ENCODE results near the gene ARHGEF16.

DNA sequence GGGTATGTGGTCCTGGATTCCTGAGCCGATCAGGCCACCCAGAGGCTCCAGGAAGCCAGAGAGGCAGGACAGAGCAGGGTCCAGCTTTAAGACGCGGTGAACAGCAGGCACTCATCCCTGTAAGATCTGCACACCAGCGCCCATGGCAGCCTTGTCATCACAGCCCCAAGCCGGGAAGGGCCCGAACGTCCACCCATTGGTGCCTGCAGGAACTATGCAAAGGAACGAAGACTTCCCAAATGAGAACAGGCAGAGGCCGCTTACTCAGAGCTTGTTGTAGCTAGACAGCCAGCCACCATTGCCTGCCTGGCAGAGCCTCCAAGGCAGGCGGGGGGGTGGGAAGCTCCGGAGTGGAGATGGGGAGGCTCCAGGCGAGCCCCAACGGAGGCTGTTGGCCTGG lies 12.1 kb upstream of the ARHGEF16 start:
- no peak for TF ChIP-seq POLR2A (IDR thresholded peaks at IDR 0.05; ENCODE audit: low read length)
- no peak for TF ChIP-seq GATA1 (IDR thresholded peaks at IDR 0.05; ENCODE audit: low read depth, low read length)
